Astrocyte of the cerebellum (primary cell): Measurements from ENCODE around the gene TMEM238L.

Source experiments
- DNase-seq: peaks from one replicate; pipeline ENCODE4 v3.0.0-alpha.2; 2011; ENCODE audit warnings: low read depth
- H3K4me3 ChIP-seq: 2 replicates; pipeline ENCODE4 v1.5.1; 2011; ENCODE audit warnings: mild to moderate bottlenecking, low read depth, low read length, moderate library complexity
- in situ Hi-C: cut with HindIII; loops from 2 replicates; pipeline ENCODE4 v1.10.0; 2017; ENCODE audit warnings: low sequenced_read_pairs
- TF ChIP-seq, protein P1 (sequence below): IDR thresholded peaks from 2 replicates; pipeline ENCODE4 v1.5.1; 2012; ENCODE audit warnings: low read length, low read depth, moderate library complexity, mild to moderate bottlenecking; ENCODE audit errors: missing control alignments

Gene TMEM238L

DNA sequence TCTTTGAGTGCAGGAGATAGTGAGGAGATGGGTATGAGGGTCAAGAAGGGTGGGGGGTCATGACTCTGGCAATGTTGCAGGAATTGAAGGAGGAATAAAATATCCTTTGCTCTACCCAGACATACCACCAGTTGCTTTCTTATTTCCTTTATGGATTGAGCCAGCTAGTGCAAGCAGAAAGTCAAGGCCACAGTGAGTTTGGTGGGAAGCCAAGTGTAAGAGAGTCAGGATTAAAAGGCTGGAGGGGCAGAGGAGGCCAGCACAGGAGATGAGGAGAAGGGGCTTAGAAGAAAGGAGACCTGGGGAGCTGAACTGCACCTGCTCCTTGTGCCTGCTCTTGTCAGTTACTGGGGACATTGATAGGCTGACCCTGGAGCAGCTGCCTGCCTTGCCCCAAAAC is 17.9 kb upstream of the TMEM238L start:
- TF ChIP-seq, protein P1, sequence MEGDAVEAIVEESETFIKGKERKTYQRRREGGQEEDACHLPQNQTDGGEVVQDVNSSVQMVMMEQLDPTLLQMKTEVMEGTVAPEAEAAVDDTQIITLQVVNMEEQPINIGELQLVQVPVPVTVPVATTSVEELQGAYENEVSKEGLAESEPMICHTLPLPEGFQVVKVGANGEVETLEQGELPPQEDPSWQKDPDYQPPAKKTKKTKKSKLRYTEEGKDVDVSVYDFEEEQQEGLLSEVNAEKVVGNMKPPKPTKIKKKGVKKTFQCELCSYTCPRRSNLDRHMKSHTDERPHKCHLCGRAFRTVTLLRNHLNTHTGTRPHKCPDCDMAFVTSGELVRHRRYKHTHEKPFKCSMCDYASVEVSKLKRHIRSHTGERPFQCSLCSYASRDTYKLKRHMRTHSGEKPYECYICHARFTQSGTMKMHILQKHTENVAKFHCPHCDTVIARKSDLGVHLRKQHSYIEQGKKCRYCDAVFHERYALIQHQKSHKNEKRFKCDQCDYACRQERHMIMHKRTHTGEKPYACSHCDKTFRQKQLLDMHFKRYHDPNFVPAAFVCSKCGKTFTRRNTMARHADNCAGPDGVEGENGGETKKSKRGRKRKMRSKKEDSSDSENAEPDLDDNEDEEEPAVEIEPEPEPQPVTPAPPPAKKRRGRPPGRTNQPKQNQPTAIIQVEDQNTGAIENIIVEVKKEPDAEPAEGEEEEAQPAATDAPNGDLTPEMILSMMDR = no peak
- in situ Hi-C loops = no loop called here

DNA sequence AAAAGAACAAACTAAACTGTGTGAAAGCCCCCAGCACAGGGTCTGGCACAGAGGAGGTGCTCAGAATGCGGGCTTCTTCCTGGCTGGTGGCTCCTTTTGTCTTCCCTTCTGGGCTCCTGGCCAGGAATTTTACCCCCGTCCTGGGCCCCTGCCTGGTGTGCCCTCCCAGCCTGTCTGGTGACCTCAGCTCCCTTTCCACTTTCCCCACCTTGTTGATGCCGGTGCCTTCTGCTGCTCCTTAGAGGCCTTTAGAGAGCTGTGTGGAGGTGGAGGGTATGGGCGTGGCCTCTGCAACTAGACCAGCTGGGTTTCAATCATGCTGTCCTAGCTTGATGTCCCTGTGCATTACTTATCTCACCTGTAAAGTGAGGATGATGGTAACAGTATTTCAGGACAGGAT is 17.2 kb upstream of the TMEM238L start:
- DNase-seq = no peak
- in situ Hi-C loops = no loop called here
- TF ChIP-seq, protein P1 = no peak
- H3K4me3 ChIP-seq = no peak overlapping the region

More for the DNA sequence above, 17.9 kb upstream of the TMEM238L start:
- no peak for DNase-seq
- H3K4me3 ChIP-seq = no peak overlapping the region

DNA sequence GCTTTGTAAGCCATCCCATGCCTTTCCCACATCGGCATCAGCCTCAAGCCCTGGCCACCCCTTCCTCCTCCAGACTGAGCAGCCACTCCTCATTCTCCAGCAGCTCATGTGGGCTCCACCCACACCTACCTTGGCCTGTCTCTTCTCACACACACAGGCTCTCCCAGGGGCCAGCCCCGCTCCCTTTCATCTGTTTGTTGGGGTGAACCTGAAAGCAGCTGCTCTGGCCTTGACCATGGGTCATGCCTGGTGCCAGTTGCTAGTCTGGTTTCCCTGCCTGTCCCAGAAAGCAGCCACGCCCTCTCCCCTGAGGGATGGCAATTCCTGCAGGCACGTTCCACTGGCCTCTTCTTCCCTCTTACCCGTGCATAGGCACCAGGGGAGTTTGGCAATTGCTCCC is 11.4 kb upstream of the TMEM238L start:
- H3K4me3 ChIP-seq = no peak overlapping the region
- in situ Hi-C loops = no loop called here
- DNase-seq = no peak
- TF ChIP-seq, protein P1 = no peak

DNA sequence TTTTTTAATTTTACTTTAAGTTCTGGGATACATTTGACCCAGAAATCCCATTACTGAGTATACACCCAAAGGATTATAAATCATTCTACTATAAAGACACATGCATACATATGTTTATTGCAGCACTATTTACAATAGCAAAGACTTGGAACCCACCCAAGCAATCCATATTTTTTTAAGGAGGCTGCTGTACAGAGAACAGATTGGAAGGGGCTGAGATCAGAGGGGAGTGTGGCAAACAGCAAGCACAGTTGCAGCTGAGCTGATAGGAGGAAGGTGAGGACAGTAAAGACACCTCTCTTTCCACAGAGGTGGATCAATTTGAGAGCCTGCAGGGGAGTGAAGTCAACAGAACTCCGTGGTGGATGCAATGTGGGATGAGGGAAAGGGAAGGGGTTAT is 10.2 kb upstream of the TMEM238L start:
- DNase-seq = no peak
- no peak overlapping the region for H3K4me3 ChIP-seq
- in situ Hi-C loops = no loop called here
- TF ChIP-seq, protein P1 = no peak

DNA sequence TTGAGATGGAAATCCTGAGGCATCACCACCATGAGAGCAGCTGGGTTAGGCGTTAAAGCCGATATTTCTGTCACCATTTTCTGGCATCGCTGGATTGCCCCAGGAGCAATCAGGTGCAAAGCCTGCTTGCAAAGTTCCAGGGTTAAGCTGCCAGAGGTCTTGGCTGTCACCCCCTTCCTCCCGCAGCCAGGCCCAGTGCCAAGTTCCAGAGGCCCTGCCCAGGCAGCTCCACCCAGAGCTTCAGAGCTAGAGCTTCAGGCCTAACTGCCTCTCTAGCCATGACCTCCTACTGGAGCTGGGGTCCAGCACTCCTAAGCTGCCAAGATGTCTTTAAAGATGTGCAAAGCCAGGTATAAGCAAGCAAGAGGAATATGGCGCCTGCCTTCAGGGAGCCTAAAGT is 8.8 kb upstream of the TMEM238L start:
- H3K4me3 ChIP-seq = no peak overlapping the region
- no peak for DNase-seq
- in situ Hi-C loops = no loop called here
- TF ChIP-seq, protein P1 = no peak

DNA sequence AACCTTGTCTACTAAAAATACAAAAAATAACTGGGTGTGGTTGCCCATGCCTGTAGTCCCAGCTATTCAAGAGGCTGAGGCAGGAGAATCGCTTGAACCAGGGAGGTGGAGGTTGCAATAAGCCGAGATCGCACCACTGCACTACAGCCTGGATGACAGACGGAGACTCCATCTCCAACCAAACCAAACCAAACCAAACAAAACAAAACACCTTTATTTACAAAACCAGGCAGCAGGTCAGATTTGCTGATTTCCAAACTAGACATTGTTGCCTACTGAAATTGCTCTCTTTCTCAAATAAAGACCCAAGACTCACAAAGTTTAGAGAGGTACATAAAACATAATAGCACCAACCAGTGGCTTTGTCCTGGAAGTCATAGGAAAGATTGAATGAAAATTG is 5.7 kb upstream of the TMEM238L start:
- TF ChIP-seq, protein P1 = no peak
- in situ Hi-C loops = no loop called here
- DNase-seq = no peak
- no peak overlapping the region for H3K4me3 ChIP-seq

DNA sequence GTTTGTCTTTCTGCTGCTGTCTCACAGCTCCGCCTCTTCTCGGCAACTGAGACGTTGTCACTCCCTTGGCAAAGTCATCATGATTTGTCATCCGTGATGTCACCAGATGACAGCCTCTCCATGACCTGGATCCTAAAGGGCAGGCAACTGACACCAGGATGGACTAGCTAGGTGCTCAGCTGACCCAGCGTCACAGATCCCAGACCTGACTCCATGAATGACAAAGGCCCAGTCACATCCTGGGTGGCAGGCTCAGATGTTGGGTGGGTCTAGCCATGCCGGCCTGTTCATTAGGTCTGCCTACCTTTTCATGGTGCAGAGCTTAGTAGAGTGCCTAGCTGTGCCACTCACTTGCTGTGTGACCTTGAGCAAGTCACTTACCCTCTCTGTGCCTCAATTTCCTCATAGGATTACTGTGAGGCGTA is 3.8 kb upstream of the TMEM238L start:
- in situ Hi-C loops = no loop called here
- DNase-seq = no peak
- no peak overlapping the region for H3K4me3 ChIP-seq
- TF ChIP-seq, protein P1 = no peak
